Spinal cord (tissue), 10 donors: ENCODE data around the gene OR11A1. TPM values are rescaled to one million over a fixed set of nuclear protein-coding genes. Genes with fewer than 3 reads are reported as not detected.
"Not testable (repeated sequence)": the region's sequence is repeated elsewhere in the genome, so short reads cannot be mapped to it uniquely, and the experiment has no call there.

ENCODE experiments used
- DNase-seq, 6 donors: peaks; one replicate each; pipeline versions ENCODE4 v3.0.0 to v3.0.0-alpha.2; 2013 to 2015; ENCODE audit warnings: low spot score in 6 of 6, low read depth in 4 of 6
- H3K27ac ChIP-seq: one replicate; pipeline ENCODE4 v1.5.1; 2013; ENCODE audit warnings: low read depth, low read length, control low read depth
- H3K27me3 ChIP-seq: one replicate; pipeline ENCODE4 v1.6.1; 2013; ENCODE audit warnings: low read length; ENCODE audit not compliant: control insufficient read depth, insufficient read depth
- H3K36me3 ChIP-seq: one replicate; pipeline ENCODE4 v1.6.1; 2013; ENCODE audit warnings: low read length; ENCODE audit not compliant: control insufficient read depth, insufficient read depth
- H3K4me1 ChIP-seq: one replicate; pipeline ENCODE4 v1.6.1; 2013; ENCODE audit warnings: low read length; ENCODE audit not compliant: control insufficient read depth, insufficient read depth
- H3K4me3 ChIP-seq: one replicate; pipeline ENCODE4 v1.5.1; 2013; ENCODE audit warnings: low read depth, low read length, control low read depth
- H3K9me3 ChIP-seq: one replicate; pipeline ENCODE4 v1.6.1; 2013; ENCODE audit warnings: low read length; ENCODE audit not compliant: control insufficient read depth, insufficient read depth
- WGBS: methylation state at CpG from one replicate; pipeline ENCODE4 v1.1.5; 2013; ENCODE audit warnings: missing lambda C conversion rate; ENCODE audit not compliant: insufficient coverage; 5-methylcytosine and 5-hydroxymethylcytosine counted together
- polyA plus RNA-seq, 2 donors: library from polyadenylated mRNA; unstranded; fragments of 120-200 nt; gene quantifications; one replicate each; pipeline ENCODE4 v1.2.1, GENCODE V29; 2013; ENCODE audit not compliant: insufficient read length in 2 of 2
- total RNA-seq, 2 donors: library from RNA; depleted of rRNA in 1 of 2; stranded (reverse); fragments of 120-200 nt in 1 of 2; fragments of >200 nt in 1 of 2; gene quantifications; one replicate each; pipeline versions ENCODE4 v1.2.3 to v1.2.4, GENCODE V29; 2013 to 2014
- donor health status: healthy.

The OR11A1 gene
- total and polyA plus RNA-seq, 4 donors: not detected

- no peak overlapping the region for H3K4me3 ChIP-seq
- DNase-seq: no peak
- no peak overlapping the region for H3K27ac ChIP-seq
- H3K27me3 ChIP-seq: no peaks in the 10 kb centered on the region
- no peaks in the 10 kb centered on the region for H3K9me3 ChIP-seq
- WGBS: 90% methylated on average over 5 of the region's 6 CpGs
- H3K36me3 ChIP-seq: no peaks in the 10 kb centered on the region
- H3K4me1 ChIP-seq: no peaks in the 10 kb centered on the region
These were observed 5.2 kb upstream of the OR11A1 start for GRCh38 chr6:29462022-29462421.

- no peaks in the 10 kb centered on the region for H3K9me3 ChIP-seq
- WGBS: no CpG with 5 or more reads among the region's 5 CpGs
- no peaks in the 10 kb centered on the region for H3K27me3 ChIP-seq
- DNase-seq: no peak
- H3K36me3 ChIP-seq: no peaks in the 10 kb centered on the region
- H3K27ac ChIP-seq: no peak overlapping the region
- H3K4me1 ChIP-seq: no peaks in the 10 kb centered on the region
- H3K4me3 ChIP-seq: no peak overlapping the region
These were observed 4.3 kb upstream of the OR11A1 start for GRCh38 chr6:29461021-29461814.

- no peak for DNase-seq
- WGBS: 60% methylated on average over 1 of the region's 3 CpGs
- H3K4me1 ChIP-seq: no peaks in the 10 kb centered on the region
These were observed 5.2 kb downstream of the OR11A1 start for GRCh38 chr6:29451471-29452193.

GRCh38 chr6:29447670-29448069, 9.2 kb downstream of the OR11A1 start:
- Histone ChIP-seq H3K27me3 (no peaks in the 10 kb centered on the region), H3K9me3 (no peaks in the 10 kb centered on the region), H3K4me3 (no peak overlapping the region), H3K27ac (no peak overlapping the region), H3K4me1 (no peaks in the 10 kb centered on the region), H3K36me3 (no peaks in the 10 kb centered on the region)
- no peak for DNase-seq
- 100% methylated on average over 1 of the region's 1 CpG for WGBS

More at GRCh38 chr6:29451471-29452193, 5.2 kb downstream of the OR11A1 start:
- Histone ChIP-seq H3K4me3 (no peak overlapping the region), H3K36me3 (no peaks in the 10 kb centered on the region), H3K27me3 (no peaks in the 10 kb centered on the region), H3K27ac (no peak overlapping the region), H3K9me3 (no peaks in the 10 kb centered on the region)

GRCh38 chr6:29444031-29444430, 12.8 kb downstream of the OR11A1 start:
- not testable (repeated sequence) for H3K27ac ChIP-seq

GRCh38 chr6:29442719-29443118, 14.2 kb downstream of the OR11A1 start:
- WGBS: no CpG with 5 or more reads among the region's 1 CpG
- no peaks in the 10 kb centered on the region for H3K27me3 ChIP-seq

More at GRCh38 chr6:29444031-29444430, 12.8 kb downstream of the OR11A1 start:
- not testable (repeated sequence) for H3K36me3 ChIP-seq, H3K4me1 ChIP-seq, H3K9me3 ChIP-seq, DNase-seq, H3K27me3 ChIP-seq, H3K4me3 ChIP-seq
- 88% methylated on average over 1 of the region's 1 CpG for WGBS

GRCh38 chr6:29439006-29439405, 17.9 kb downstream of the OR11A1 start, which contains the start of gene OR10C1:
OR10C1 (plus strand) TSS chr6:29439306; CDS start chr6:29440016, 710 bp downstream.
- Histone ChIP-seq H3K27ac (no peak within 1 kb of the TSS), H3K9me3 (no peaks in the 10 kb centered on the region)

More at GRCh38 chr6:29442719-29443118, 14.2 kb downstream of the OR11A1 start:
- Histone ChIP-seq H3K4me3 (no peak overlapping the region), H3K36me3 (no peaks in the 10 kb centered on the region), H3K4me1 (no peaks in the 10 kb centered on the region), H3K9me3 (no peaks in the 10 kb centered on the region), H3K27ac (no peak overlapping the region)
- DNase-seq: peak in 1 of 6 donors; percentile 10

GRCh38 chr6:29436730-29437129, 20.1 kb downstream of the OR11A1 start:
- H3K4me1 ChIP-seq, H3K27ac ChIP-seq, H3K36me3 ChIP-seq, H3K27me3 ChIP-seq, DNase-seq, H3K4me3 ChIP-seq, H3K9me3 ChIP-seq: not testable (repeated sequence)
- WGBS: 62% methylated on average over 9 of the region's 18 CpGs

More at GRCh38 chr6:29439006-29439405, 17.9 kb downstream of the OR11A1 start, which contains the start of gene OR10C1:
- H3K27me3 ChIP-seq: no peaks in the 10 kb centered on the region
- no peaks in the 10 kb centered on the region for H3K4me1 ChIP-seq
- no peak within 1 kb of the TSS for H3K4me3 ChIP-seq
- H3K36me3 ChIP-seq: no peaks in the 10 kb centered on the region
- no peak for DNase-seq

- Histone ChIP-seq H3K9me3 (no peaks in the 10 kb centered on the region), H3K27ac (no peak overlapping the region), H3K36me3 (no peaks in the 10 kb centered on the region), H3K27me3 (no peaks in the 10 kb centered on the region), H3K4me3 (no peak overlapping the region), H3K4me1 (no peaks in the 10 kb centered on the region)
- DNase-seq: no peak
- 92% methylated on average over 2 of the region's 3 CpGs for WGBS
These were observed 30.2 kb downstream of the OR11A1 start for GRCh38 chr6:29426654-29427053.
